ENCODE measurements around the gene FER. TPM values are rescaled to one million over a fixed set of nuclear protein-coding genes. Genes with fewer than 3 reads are reported as not detected.

Gene FER
- polyA plus RNA-seq, 1 of the 3 experiments (the other 2 are of a cell fraction): 1.8 TPM

GRCh38 chr5:108858959-108859358 lies 111.3 kb downstream of the FER start:
- TF ChIP-seq MXI1 (IDR thresholded peaks at IDR 0.05; ENCODE audit: low read depth, low read length) (no peak), JUND (IDR thresholded peaks at IDR 0.05) (no peak), PBX3 (IDR thresholded peaks at IDR 0.05) (no peak), CTCF (IDR thresholded peaks at IDR 0.05) (no peak), RAD21 (IDR thresholded peaks at IDR 0.05; ENCODE audit: low read length) (no peak), CHD2 (IDR thresholded peaks at IDR 0.05; ENCODE audit: low read length, partially characterized antibody) (no peak), GABPA (IDR thresholded peaks at IDR 0.05; ENCODE audit: low read depth) (no peak), RCOR1 (IDR thresholded peaks at IDR 0.05; ENCODE audit: low read length) (no peak), FOXJ3 (CRISPR knock-in tag; IDR thresholded peaks at IDR 0.05) (no peak), SIN3A (IDR thresholded peaks at IDR 0.05; ENCODE audit: borderline replicate concordance, low read depth, low read length) (no peak), EP300 (IDR thresholded peaks at IDR 0.05; ENCODE audit: borderline replicate concordance in 1 of 2, low read depth in 1 of 2, low read length in 1 of 2) (no peak), ZBTB33 (IDR thresholded peaks at IDR 0.05; ENCODE audit: borderline replicate concordance, low read depth) (no peak), GATA2 (CRISPR knock-in tag; IDR thresholded peaks at IDR 0.05) (no peak), EZH2phosphoT487 (IDR thresholded peaks at IDR 0.05; ENCODE audit: borderline replicate concordance, low read depth) (no peak)
- DNase-seq: no peak
- CTCF ChIA-PET: no interaction called here
- POLR2A ChIA-PET: no interaction called here
- Histone ChIP-seq H3K9ac (no peak overlapping the region), H3K9me3 (no peaks in the 10 kb centered on the region), H3K4me3 (ENCODE audit: low read depth in 2 of 2, low read length in 1 of 2) (no peak overlapping the region), H3K27ac (ENCODE audit: low read depth in 2 of 2, low read length in 1 of 2) (no peak overlapping the region), H4K20me1 (ENCODE audit: insufficient read depth) (no peaks in the 10 kb centered on the region), H3K4me1 (ENCODE audit: control insufficient read depth in 1 of 2, insufficient read depth in 2 of 2, low read depth in 1 of 2, low read length in 1 of 2) (peaks cover 0 to 5% of the 10 kb centered on the region in 2 experiments; a peak in 2 of 4 replicates), H3K36me3 (replicated peaks in 1 of 2; ENCODE audit: control insufficient read depth in 1 of 2, insufficient read depth in 2 of 2, low read length in 1 of 2) (no peaks in the 10 kb centered on the region), H2AFZ (ENCODE audit: low read depth) (no peak overlapping the region), H3K27me3 (ENCODE audit: insufficient read depth) (no peaks in the 10 kb centered on the region), H3K79me2 (ENCODE audit: insufficient read depth) (no peaks in the 10 kb centered on the region; the same call in 1 of the 2 replicates), H3F3A (replicated peaks; ENCODE audit: insufficient read depth) (no peaks in the 10 kb centered on the region), H3K4me2 (no peak overlapping the region), H3K9me2 (no peaks in the 10 kb centered on the region)
- 57% methylated on average over 2 of the region's 2 CpGs for whole genome bisulfite sequencing (ENCODE audit: low lambda C conversion rate)
